ENCODE results near the gene C2CD4B.
A peak's percentile ranks its signal among the peaks of the same experiment; 100 is the strongest.

Gene C2CD4B

GRCh38 chr15:62147551-62147950, 17.5 kb downstream of the C2CD4B start:
- no peak for DNase-seq (ENCODE audit: low spot score)

GRCh38 chr15:62147149-62147548, 17.9 kb downstream of the C2CD4B start:
- no peak for DNase-seq (ENCODE audit: low spot score)

DNA sequence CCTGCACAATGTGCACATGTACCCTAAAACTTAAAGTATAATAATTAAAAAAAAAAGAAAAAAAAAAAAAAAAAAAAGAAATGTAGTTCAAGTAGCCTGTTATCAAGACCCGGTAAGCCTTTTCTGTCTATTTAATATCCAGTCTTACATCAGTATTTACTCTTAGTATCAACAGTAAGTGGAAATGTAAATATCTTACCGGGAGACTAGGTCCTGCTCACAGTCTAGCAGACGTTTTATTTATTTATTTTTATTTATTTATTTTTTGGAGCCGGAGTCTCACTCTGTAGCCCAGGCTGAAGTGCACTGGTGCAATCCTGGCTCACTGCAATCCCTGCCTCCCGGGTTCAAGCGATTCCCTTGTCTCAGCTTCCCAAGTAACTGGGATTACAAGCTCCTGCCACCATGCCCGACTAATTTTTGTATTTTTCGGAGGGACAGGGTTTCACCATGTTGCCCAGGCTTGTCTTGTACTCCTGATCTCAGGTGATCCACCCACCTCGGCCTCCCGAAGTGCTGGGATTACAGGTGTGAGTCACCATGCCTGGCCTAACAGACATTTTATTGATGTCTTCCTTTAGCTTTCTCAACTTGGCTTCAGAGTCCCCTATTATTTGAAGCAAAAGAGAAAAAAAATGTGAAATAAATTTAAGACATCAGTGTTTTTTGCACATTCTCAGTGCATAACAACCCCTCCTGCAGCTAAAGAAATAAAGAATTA, 19.9 kb downstream of the C2CD4B start:
- no peak for DNase-seq (ENCODE audit: low spot score)

DNA sequence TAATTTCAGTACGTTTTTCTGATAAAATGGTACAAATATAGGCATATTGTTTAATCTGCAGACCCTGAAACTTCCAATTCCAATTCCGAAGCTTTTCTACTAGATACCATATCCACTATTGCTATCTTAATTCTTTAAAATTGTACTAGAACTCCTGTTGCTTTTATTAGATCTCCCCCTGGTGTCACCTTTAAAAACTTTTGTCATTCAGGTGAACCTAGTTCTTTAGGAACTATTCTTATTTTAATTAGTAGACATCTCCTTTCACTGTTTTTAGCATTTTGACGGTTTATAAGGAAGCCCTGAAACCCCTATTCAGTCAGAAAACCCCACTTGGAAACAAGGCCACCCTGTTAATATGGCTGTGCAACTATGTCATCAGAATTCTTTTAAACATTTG, 22.3 kb downstream of the C2CD4B start:
- DNase-seq (ENCODE audit: low spot score) = no peak

- DNase-seq (ENCODE audit: low spot score) = no peak
Measured at GRCh38 chr15:62141643-62142588, 23.2 kb downstream of the C2CD4B start.

DNA sequence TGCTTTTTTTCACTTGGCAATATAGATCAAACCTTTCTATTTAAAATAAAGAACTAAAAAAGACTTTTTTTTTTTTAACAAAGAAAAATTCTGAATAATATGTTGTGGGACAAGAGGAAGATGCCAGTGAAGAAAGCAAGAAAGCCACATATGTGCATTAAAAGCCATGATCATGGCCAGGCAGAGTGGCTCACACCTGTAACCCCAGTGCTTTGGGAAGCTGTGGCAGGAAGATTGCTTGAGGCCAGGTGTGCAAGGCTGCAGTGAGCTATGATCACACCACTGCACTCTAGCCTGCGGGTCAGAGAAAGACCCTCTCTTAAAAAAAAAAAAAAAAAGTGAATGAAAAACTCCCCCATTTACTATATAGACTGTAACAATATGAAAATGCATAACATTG, 23.9 kb downstream of the C2CD4B start:
- DNase-seq (ENCODE audit: low spot score) = no peak

GRCh38 chr15:62138124-62138523, 27.0 kb downstream of the C2CD4B start:
- DNase-seq (ENCODE audit: low spot score) = peak; percentile 35

DNA sequence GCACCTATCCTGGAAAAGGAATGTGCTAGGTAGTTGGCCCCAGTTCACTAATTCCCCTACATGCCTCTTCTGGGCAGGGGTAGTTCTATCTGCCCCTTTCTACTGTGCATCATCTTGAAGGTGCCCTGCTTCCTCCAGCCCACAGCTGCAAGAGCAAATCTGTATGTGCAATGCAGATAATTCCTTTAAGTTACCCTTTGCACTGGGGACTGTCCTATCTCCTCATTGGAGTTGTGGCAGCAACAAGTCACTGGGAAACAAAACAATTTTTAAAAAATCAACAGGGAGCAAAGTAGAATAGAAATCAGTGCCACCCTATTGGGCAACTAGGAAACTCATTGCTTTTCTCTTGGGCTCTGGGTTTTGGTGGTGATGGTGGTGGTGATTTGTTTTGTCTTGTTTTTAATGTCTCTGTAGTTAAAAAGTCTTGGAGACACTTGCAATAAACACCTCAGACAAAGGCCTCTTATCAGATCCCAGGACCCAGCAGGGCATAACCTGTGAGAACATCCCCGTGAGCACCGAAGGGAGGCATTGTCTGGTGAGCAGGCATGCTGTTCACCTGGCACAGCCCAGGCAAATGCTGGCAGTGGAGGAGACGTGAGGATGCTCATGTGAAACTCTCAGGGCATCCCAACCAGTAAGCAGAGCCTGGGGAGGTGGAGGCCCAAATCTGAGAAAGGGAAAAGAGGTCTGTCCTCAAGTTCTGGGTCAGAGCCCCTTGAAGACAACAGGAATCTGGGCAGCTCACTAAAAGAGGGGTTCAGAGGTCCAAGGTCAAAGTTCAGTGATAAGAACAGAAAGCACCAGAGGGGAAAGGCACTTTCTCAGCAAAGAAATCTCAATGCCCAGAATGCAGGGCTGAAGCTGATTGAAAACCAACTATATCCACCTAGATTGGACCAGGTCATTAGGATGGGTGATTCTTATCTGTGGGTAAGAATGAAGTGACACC, 27.9 kb downstream of the C2CD4B start:
- DNase-seq (ENCODE audit: low spot score) = no peak

GRCh38 chr15:62135532-62136134, 29.5 kb downstream of the C2CD4B start:
- no peak for DNase-seq (ENCODE audit: low spot score)

GRCh38 chr15:62133141-62133540, 31.9 kb downstream of the C2CD4B start:
- DNase-seq (ENCODE audit: low spot score) = no peak

DNA sequence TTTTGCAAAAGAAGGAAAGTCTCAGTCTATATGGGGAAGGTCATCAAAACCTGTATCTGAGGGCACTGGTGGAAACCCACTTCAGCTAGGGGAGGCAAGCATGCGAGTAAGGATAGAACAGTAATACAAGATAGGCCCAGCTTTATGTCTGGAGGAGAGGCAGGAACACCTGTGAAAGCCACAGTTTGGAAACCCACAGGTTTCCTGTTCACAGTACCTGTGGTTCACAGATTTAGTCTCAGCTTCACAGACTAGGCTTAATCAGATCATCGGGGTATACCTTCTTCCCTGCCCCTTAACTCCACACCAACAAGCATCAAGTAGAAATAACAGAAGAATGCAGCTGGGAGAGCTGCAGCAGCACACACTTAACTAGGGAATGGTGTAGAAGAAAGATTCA, 36.2 kb downstream of the C2CD4B start:
- no peak for DNase-seq (ENCODE audit: low spot score)

GRCh38 chr15:62126364-62126763, 38.7 kb downstream of the C2CD4B start:
- no peak for DNase-seq (ENCODE audit: low spot score)

- no peak for DNase-seq (ENCODE audit: low spot score)
Measured at GRCh38 chr15:62125773-62126172, 39.3 kb downstream of the C2CD4B start.

DNA sequence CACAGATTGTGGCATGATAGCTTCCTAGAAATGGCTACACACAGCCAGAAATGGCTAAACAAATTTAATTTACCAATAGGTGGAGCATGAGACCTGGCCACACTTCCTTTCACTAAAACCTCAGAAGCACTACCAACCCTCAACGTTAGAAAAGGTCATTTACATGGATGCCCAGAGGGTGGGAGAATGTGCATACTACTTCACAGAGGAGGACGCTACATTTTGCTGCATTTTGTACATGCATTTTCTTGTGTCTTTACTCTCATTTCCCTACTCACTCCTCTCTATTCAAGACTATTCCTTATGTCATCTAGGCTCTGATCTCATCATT, 40.1 kb downstream of the C2CD4B start:
- DNase-seq (ENCODE audit: low spot score) = no peak

DNA sequence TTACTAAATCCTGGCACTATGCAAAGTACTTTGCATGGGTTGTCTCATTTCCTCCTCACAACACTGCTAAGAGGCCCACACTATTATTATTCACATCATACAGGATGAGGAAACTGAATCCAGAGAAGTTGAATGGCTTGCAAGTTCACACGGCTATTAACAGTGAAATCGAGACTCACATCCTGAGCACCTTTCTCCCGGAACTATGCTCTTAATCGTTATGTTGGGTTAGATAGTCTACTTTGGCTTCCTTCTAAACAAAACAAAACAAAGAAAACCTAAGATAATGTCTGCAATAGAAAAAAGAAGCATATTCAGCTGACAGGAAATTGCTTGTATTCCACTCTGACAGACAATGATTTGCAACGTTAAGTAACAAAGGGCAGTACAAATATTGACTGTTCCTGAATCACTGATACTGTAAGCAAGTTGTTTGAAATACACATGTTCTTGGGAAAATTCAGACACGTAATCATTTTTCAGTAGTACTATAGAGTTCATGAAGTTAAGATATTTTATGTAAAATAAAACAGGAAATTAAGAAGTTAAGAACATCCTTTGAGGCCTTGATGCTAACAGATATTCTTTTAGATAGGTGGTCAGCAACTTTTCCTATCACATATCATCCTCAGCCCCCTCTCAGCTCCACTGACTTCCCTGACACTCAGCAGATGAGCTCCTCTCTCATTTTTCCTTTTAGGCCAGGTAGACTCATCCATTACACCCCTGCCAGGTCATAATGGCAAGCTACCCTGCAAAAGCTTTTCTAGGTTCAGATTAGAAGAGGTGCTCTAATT, 40.7 kb downstream of the C2CD4B start:
- peak; percentile 13 for DNase-seq (ENCODE audit: low spot score)

GRCh38 chr15:62122249-62122648, 42.8 kb downstream of the C2CD4B start:
- DNase-seq (ENCODE audit: low spot score) = no peak

DNA sequence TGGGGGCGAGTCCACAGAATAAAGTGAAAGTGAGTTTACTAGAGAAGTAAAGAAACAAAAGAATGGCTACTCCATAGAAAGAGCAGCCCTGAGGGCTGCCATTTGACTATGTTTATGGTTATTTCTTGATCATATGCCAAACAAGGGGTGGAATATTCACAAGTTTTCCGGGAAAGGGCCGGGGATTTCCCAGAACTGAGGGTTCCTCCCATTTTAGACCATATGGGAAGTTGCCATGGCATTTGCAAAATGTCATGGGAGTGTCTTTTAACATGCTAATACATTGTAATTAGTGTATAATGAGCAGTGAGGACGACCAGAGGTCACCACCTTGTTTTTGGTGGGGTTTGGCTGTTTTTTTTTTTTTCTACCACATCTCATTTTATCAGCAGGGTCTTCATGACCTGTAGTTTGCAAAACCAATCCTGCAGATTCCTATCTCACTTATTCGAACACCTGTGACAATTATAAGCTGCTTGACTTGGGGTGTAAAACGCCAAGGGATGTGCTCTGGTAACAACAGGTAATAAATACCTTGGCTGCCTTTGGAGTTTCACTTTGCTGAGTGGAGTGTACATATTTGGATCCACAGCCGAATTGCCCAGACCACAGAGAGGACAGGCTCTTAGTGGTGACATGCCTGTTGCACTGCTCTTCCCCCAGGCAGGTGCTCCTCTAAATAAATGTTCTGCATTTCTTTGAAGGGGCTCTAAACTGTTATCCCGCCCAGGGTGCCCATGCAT, 43.6 kb downstream of the C2CD4B start:
- no peak for DNase-seq (ENCODE audit: low spot score)

- no peak for DNase-seq (ENCODE audit: low spot score)
Measured at GRCh38 chr15:62120776-62121175, 44.3 kb downstream of the C2CD4B start.

GRCh38 chr15:62119874-62120273, 45.2 kb downstream of the C2CD4B start:
- no peak for DNase-seq (ENCODE audit: low spot score)

DNA sequence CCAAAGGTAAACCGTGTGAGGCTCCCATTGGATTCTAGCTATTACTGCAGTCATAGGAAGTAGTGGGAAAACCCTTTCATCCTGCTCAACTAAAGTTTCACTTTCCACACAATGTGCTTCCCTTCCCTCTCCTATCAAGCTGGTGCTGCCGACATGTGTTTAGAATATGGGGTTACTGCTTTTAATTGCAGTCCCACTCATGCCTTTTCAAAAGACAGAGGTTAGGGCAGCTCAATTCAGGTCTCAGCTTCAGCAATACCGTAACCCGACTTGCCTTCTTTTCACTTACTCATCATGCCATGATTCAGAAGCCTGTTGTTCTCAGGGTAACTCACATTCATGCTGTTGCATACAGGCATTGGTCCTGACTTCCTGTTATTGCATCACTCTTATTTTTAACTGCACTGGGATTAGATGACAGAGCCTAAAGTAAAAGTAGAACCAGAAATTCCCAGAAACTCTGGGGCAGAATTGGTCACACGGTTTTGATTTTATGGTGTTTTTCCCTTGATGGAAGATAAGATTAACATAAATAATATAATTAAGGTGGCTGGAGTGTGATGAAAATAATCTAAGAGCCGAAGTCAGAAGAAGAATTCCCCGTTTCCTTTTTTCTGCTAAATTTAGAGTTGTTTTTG, 45.7 kb downstream of the C2CD4B start:
- peak; percentile 32 for DNase-seq (ENCODE audit: low spot score)
